ENCODE data around the gene SLC39A2.

SLC39A2 gene

DNA sequence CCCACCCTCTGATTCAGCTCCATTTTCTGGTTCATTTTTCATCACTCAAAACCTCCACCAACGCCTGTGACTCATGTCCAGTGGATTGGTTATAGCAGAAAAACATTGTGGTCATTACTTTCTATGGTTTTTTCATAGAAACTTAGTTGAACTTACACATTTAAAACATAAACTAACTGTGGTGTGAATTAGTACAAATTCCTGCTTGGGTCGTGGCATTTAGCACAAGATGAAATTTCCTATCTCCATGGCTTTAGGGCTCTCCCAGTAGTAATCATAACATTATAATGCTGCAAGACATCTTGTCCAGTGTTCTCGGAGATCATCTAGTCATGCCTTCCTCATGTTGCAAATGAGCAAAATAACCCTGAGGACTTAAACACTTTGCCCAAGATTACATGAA lies 50.2 kb downstream of the SLC39A2 start:
- no peak for DNase-seq

- no peak for DNase-seq
Measured at GRCh38 chr14:21050597-21050996, 51.5 kb downstream of the SLC39A2 start.

Measured in hippocampal formation (tissue), 2 donors.